GM21381 (cell line): ENCODE measurements around the gene HACD2.
"Not testable (repeated sequence)": the region's sequence is repeated elsewhere in the genome, so short reads cannot be mapped to it uniquely, and the experiment has no call there.

Experiments
- ATAC-seq: cut with Tn5 transposase; IDR thresholded peaks from one replicate; pipeline ENCODE4 v1.9.1; 2021; ENCODE audit warnings: mild to moderate bottlenecking, moderate library complexity; ENCODE audit not compliant: unreplicated experiment

The HACD2 gene

DNA sequence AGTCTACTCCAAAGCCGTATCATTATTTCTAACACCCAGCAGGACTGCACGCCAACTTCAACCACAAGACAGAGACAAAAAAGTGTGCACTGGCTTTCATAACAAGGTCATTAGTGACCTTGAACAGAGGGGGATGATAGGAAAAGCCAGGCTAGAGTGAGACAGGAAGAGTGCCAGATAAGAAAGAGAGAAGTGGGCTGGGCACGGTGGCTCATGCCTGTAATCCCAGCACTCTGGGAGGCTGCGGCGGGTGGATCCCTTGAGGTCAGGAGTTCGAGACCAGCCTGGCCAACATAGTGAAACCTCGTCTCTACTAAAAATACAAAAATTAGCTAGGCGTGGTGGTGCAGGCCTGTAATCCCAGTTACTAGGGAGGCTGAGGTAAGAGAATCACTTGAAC lies 97.8 kb downstream of the HACD2 start:
- not testable (repeated sequence) for ATAC-seq

DNA sequence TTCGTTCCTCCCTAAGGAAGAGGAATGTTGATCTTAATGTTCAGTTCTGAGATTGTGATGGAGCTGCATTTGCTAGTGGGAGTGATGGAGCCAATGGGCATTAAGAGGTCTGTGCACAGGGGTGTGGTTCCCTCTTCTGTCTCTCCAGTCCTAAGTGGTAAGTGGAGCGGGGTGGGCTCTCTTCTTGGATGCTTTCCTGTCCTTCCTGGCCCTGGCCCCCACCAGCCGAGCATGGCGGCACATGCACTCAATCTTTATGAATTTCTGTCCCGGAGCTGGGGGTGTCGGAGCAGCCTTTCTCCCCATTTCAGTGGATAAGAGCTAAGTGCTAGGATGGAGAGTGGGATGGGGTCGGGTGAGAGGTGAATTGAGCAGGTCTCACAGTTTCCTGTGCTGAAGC lies 98.4 kb downstream of the HACD2 start:
- ATAC-seq, result no peak

DNA sequence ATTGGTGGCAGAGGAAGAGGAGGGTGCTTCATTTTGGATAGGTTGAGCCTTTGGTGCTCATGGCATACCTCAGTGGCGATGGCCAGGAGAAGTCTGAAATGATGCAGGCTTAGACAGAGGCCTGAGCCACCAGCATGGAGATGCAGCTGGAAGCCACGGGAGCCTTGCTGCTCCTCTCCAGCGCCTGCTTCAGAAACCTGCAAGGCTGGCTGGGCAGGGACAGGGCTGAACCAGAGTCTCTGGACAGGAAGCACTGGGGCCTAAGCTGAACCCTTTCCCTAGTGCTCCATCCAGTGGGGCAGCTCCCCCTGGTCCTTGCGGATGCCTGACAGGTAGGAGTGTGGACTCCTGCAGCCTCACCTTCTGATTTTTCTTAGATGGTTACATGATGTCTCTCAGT lies 99.3 kb downstream of the HACD2 start:
- ATAC-seq, result no peak

GRCh38 chr3:123483146-123483545 lies 101.7 kb downstream of the HACD2 start:
- ATAC-seq, result no peak

DNA sequence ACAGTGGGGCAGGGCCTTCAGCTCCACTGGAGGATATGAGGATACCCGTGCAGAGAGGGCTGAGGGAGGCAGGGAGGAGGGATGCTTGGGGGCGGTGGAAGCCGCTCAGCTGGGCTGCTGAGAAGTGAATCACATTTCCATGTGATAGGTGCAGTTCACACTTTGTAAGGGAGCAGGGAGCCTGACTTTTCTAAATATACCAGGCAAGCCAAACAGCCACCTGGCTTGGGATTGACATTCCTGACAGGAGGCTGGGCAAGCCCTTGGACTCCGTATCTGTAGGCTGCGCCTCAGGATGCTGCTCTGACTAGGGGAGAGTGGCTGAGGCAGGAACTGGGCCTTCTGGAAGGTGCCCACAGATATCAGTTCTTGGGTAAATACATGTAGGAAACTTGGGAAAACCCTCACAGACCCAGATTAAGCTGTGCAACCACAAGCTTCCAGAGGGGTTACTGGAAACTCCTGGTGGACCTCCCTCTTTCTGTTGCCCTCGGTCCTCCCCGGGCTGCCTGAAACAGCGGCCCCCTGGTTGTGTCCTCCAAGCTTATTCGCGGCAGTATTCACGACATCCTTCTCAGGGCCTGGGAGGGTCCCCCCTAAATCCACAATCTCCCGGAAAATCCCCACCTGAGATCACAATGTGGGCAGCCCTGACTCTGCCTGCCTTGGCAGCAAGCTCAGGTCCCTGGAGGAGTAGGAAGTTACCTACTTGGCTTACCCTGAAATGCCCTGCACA lies 103.0 kb downstream of the HACD2 start:
- ATAC-seq, result no peak

- no peak for ATAC-seq
Measured at GRCh38 chr3:123481071-123481470, 103.8 kb downstream of the HACD2 start.

GRCh38 chr3:123480428-123480827 lies 104.4 kb downstream of the HACD2 start:
- ATAC-seq, result peak; percentile 58

DNA sequence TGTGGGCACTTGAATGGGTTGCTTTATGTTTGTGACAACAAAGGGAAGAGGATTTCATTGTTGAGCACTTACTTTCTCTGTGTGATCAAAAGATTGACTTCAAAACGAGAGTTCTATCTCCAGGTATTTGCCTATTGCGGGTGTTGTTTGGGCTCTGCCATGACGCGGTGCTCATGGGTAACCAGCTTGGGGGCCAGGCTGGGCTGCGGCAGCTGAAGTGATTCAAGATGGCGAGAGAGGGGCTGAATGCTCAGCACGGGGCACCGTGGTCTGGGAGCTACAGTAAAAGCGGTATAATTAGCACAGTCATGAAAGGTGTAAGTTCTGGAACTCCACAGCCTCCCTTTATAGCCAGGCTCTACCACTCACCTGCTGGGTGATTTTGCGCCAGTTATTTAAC lies 105.0 kb downstream of the HACD2 start:
- no peak for ATAC-seq

DNA sequence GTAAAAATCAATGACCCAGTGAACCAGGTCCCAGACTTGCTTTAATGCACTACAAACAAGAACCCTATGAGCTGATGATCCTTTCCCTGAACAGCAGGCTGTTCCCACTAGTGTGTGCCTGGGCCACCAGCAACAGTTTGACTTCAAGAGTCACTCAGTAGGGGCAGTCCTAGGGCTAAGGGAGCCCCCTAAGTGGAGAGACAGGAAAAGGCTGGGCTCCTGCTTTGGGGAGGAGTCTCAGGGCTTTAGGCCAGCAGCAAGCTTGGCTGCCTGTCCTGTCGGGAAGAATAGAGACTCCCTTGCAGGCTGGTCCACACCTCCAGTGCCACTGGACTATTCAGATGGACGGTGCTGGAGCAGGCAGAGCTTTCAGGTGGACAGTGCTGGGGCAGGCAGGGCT lies 106.5 kb downstream of the HACD2 start:
- ATAC-seq, result no peak

DNA sequence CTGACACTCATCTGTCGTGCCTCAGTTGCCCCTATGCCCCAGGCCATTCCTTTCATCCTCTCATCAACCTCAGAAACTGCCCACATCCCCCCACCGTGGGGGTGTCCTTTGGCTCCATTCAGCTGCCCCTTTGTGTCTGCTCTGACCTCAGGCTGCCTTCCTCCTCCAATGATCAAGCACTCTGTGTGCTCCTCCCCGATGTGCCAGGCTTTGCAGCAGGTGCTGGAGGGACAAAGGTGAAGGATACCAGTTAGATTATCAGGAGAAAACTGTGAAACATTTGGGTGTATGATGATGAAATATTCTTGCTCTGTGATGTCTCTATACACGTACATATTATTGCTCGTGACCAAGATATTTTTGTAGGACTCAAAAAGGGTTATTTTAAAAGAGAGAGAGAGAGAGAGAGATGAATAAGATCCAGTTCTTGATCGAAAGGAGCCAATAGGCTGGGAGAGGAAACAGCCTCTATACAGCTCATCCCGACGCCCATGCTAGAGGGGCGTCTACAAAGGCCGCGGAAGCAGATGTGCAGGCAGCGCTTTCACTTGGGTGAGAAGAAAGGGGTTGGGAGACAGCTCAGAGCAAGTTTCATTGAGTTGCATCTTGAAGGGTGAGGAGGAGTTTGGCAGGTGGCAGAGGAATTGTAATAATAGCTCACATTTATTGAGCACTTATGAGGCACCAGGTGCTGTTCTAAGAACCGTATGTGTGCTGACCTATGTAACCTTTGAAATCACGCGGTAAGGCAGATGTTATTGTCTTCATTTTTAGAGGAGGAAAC lies 107.7 kb downstream of the HACD2 start:
- no peak for ATAC-seq

GRCh38 chr3:123475786-123476185 lies 109.1 kb downstream of the HACD2 start:
- ATAC-seq, result no peak

DNA sequence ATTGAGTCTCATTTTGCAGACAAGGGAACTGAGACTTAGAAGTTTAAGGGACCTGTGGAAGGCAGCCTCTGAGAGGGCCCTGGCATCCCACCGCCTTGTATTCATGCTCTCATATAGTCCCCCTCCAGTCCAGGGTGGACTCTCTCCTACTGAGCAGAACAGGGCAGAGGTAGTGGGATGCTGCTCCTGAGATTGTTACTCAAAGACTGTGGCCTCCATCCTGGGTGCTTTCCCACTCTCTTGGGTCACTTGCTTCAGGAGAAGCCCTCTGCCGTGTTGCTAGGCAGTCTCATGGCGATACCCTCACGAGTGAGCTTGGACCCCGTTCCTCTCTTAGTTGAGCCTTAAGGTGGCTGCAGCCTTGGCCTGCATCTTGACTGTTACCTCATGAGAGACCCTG lies 113.7 kb downstream of the HACD2 start:
- no peak for ATAC-seq

- no peak for ATAC-seq
Measured at GRCh38 chr3:123469323-123469995, 115.4 kb downstream of the HACD2 start.

GRCh38 chr3:123467046-123467445 lies 117.8 kb downstream of the HACD2 start:
- ATAC-seq, result no peak

DNA sequence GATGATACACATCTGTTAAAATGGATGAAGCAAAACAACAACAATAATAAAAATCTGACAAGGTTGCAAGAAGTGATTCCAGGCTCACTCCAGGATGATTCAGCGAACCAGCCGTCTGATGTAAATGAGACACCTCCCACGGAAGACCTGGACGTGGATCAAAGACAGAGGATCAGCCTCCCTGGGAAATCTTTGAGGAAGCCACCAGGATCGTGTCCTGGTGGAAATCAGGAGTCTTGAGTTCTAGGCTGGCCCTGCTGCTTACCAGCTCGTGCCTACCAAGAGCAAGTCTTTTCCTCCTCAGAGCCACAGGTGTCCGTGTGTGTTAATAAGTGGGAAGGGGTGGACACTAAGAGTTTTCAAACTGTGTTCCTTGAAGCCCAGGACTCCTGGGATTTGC lies 120.6 kb downstream of the HACD2 start:
- no peak for ATAC-seq

- ATAC-seq, result no peak
Measured at GRCh38 chr3:123459862-123460261, 125.0 kb downstream of the HACD2 start.

DNA sequence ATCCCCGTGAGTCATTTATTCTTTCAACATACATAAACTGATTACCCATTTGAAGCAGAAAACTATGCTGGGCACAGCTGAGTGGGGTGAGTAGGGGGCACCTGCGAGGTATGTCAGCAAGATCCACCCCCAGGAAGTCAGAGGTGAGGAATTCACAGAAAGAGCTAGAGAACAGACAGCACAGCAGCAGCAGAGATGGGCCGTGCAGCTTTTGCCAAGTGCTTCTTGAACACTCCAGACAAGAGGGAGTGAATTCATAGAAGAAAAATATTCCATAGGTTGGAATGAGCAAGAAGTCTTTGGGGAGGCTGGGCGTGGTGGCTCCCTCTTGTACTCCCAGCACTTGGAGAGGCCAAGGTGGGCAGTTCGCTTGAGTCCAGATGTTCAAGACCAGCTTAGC lies 126.6 kb downstream of the HACD2 start:
- ATAC-seq, result no peak

DNA sequence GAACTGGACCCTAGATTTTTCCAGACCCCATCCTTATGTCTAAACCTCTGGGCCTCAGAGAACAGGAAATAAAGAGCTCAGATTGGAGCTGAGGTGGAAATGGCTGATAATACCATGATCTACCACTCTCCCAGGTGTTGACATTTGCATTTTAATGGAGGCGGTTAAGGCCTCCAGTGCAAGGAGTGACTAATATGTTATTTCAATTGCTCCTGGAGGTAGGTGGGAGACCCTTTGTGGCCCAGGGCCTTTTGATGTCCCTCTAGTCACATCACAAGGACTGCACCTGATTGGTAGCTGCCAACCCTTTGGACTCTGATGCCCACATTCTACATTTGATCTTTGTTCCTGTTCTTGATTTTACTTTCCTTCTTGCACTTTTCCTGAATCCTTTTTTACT lies 127.0 kb downstream of the HACD2 start:
- no peak for ATAC-seq

DNA sequence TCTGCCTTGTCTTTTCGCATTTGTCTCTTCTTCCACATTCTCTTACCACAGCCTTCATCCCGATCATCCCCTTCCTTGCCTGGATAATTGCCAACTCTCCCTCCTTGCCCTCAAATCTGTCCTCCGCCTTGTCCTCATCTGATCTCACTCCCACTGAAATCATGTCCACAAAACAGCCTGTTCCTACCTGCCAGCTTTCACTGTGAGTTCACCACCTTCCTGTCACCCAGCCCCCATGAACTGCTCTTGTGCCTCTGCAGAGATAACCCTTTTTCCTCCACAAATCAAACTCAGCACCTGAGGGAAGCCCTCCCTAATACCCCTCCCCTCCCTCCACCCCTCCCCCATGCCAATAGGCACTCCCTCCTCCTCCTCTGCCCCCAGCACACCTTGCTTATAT lies 131.2 kb downstream of the HACD2 start:
- ATAC-seq, result no peak

DNA sequence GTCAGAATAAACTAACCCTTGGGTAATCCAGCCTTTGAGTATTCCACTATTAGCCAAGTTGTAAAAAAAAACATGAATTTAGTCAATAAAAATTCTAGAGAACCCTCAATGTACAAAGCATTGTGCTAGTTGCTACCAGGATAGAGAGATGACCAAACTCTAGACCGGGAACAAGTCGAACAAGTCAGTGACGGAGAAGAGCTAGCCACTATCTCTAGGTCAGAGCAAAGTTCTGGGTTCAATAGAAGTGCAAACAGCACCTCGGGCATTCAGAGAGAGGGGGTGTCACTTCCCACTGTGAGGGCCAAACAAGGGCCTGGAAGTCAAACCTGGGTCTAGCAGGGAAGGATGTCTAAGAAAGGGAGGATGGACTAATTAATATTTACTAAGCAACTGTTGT lies 133.7 kb downstream of the HACD2 start:
- no peak for ATAC-seq

- no peak for ATAC-seq
Measured at GRCh38 chr3:123449997-123450604, 134.8 kb downstream of the HACD2 start.
